Activated naive CD4-positive, alpha-beta T cell (primary cell): ENCODE measurements around the gene CLEC4G.
"Not testable (repeated sequence)": the region's sequence is repeated elsewhere in the genome, so short reads cannot be mapped to it uniquely, and the experiment has no call there.

Experiments used
- DNase-seq, 4 experiments: peaks; one replicate each; lab custom pipeline; 2025; lab: John Stamatoyannopoulos, UW

CLEC4G gene, protein sequence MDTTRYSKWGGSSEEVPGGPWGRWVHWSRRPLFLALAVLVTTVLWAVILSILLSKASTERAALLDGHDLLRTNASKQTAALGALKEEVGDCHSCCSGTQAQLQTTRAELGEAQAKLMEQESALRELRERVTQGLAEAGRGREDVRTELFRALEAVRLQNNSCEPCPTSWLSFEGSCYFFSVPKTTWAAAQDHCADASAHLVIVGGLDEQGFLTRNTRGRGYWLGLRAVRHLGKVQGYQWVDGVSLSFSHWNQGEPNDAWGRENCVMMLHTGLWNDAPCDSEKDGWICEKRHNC

DNA sequence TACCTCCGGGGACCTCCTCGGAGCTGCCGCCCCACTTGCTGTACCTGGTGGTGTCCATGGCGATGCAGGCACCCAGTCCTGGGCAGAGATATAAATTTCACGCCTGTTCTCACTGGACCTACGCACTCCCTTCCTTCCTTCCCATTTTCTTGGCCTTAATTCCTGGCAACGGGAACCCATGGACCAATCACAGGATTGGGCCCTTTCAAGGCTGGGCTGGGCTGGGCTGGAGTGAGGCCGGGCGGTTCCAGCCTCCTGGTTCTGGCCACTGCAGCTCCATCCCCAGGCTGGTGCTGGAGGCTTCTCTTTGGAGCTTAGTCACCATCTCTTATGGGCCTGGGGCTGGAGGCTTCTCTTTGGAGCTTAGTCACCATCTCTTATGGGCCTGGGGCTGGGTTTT, at the start of gene CLEC4G:
CLEC4G (minus strand) TSS at position 66 of the 400 bp plus-strand sequence; CDS start at position 58, 8 bp downstream.
- DNase-seq = no peak

DNA sequence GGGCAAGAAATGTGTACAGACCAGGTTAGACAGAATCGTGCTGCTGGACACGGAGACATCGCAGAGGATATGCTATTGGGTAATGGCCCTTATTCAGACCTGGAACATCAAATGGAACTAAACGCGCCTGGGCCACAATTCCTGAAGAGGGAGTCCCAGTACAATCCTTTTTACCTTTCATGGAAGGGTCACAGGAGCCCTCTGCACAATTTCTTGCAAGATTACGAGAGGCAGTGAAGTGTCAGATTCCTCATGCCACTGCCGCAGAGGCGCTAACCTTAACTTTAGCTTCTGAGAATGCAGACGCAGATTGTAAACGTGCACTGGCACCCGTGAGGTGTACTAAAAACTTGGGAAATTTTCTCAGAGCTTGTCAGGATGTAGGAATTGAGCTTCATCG, 49.2 kb upstream of the CLEC4G start:
- DNase-seq = no peak

DNA sequence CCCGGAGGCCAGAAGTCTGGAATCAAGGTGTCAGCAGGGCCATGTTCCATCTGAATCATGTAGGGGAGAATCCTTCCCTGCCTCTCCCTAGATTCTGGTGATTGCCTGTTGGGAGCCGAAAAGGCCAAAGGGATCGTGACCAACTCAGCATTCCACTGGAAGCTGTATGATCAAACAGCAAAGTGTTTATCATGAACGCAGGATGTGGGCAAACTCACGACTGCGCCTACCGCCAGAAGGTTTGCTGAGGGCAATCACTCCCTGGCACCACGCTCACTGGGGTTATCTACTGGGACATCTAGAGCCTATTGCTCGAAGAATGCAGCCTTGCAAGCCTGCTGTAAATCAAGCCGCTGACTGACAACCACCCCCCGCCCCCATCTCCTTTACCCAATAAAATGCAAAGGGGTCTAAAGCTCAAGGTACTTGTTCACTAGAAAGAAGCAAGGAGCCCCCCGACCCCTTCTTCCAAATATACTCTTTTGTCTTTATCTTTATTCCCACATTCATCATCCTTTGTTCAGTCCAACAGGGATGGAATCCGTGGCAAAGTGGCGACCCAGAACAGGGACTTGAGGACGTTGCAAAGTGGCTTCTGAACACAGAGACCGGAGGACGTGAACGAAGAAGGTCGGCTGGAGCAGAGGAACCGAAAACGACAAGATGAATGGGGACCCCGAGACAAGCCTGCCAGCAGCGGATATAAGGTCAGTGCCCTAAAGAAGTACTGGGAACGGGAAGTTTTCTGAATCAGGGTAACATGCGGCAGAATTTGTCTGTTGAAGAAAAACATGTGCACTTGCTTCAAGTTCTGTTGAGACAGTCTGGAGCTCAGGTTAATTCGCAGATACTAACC, 47.9 kb upstream of the CLEC4G start:
- no peak for DNase-seq

DNA sequence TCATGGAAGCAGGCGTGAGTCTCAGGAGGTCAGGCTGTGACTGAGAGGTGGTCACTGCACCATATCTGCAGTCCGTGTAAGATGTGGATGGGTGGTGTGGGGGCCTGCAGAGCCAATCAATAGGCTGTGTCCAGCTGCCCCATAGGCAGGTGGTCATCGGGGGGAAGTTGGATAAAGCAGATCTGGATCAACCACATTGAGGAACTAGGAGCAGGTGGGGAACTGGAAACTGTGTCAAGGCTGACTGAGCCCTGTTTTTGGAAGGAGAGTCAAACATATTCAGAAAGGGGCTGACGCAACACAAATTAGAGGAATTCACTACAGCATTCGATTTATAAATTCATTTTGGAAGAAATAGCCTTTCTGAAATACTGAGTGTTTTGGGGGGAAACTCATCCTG, 46.2 kb upstream of the CLEC4G start:
- DNase-seq = no peak

DNA sequence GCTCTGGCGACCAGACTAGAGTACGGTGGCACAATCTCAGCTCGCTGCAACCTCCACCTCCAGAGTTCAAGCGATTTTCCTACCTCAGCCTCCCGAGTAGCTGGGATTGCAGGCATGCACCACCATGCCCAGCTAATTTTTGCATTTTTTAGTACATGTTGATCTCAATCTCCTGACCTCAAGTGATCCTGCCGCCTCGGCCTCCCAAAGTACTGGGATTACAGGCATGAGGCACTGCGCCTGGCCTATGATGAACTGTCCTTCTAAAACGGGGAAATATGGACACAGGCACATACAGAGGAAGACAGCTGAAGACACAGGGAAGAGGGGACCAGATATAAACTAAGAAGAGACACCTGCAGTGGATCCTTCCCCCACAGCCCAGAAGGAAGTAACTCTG, 43.9 kb upstream of the CLEC4G start:
- no peak for DNase-seq

DNA sequence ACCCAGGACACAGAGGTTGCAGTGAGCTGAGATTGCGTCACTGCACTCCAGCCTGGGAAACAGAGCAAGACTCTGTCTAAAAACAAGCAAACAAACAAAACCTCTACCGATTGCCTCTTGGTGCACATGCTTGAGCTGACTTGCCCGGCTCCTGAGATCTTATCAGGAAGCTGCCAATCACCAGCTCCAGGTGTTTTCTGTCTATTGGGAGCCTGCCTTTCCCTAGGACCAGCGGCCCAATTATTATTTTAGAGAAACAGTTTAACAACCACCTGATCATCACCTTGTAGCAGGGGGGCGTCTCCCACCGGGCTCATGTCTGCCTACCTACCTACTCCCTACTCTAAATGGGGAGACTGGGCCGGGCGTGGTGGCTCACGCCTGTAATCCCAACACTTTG, 41.9 kb upstream of the CLEC4G start:
- no peak for DNase-seq

DNA sequence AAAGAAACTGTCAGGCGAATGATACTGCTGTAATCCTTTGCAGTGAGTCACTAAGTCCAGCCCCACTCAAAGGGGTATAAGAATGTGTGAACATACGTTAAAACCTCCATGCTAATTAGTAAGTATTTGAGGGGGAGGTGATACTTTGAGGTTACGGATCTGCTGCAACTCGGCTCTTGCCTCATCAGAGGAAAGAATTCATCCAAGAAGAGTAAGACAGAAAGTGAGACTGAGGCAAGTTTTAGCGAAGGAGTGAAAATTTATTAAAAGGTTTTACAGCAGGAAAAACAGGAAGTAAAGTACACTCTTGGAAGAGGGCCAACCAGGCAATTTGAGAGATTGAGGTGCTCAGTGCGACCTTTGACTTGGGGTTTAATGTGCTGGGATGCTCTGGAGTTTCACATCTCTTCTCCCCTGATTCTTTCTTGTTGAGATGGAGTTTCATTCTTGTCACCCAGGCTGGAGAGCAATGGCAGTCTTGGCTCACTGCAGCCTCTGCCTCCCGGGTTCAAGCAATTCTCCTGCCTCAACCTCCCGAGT, 40.9 kb upstream of the CLEC4G start:
- no peak for DNase-seq

DNA sequence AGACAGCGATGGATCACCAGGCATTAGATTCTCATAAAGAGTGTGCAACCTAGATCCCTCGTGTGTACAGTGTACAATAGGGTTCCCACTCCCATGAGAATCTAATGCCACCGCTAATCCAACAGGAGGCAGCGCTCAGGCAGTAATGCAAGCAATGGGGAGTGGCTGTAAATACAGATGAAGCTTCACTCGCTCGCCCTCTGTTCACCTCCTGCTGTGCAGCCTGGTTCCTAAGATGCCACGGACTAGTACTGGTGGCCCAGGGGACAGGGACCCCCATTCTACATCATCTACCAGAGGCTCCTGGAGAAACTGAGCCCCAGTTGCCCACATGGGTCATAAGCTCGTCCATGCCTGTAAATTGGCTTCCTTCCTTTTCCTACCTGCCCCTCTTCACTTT, 39.2 kb upstream of the CLEC4G start:
- DNase-seq = no peak

DNA sequence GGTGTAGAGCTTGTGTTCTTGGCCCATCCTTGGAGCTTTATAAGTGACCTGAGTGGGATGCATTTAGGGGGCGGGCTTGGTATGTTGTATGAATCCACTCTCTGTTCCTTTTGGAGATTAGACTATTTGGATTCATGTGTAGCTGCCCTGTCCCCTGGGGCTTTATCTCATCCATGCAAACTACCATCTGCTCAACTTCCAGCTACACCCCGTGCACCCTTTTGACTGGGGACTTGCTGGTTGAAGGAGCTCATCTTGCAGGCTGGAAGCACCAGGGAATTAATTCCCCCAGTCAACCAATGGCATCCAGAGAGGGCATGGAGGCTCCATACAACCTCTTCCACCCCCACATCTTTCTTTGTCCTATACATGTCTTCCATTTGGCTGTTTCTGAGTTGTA, 37.3 kb upstream of the CLEC4G start:
- DNase-seq = no peak

DNA sequence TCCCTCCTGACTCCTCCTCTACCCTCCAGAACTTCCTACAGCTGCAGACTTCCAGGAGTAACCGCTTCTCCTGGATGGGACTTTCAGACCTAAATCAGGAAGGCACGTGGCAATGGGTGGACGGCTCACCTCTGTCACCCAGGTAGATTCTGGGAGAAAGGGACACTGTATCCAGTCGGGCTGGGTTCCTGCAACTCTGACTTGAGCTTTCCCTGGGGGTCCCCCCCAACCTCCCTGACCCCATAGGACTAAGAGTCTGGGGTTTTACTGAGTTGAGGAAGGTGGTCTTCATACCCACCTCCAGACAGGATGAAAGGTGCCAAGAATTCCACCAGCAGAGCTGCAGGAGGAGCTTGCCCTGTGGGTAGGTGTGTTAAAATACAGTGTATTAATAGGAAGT, 35.6 kb upstream of the CLEC4G start:
- DNase-seq = no peak

DNA sequence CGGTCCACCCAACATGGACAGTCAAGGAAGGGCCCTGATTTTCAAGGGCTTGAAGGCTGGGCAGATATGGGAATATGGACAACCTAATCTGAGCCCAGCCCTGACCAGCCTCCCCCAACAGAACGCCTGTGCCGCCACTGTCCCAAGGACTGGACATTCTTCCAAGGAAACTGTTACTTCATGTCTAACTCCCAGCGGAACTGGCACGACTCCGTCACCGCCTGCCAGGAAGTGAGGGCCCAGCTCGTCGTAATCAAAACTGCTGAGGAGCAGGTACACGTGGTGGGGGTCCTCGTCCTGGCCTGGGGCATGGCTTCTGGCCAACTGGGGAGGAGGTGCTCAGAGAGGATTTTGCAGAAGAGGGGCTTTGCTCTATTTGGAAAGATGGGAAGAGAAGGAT, 34.6 kb upstream of the CLEC4G start:
- DNase-seq = no peak

DNA sequence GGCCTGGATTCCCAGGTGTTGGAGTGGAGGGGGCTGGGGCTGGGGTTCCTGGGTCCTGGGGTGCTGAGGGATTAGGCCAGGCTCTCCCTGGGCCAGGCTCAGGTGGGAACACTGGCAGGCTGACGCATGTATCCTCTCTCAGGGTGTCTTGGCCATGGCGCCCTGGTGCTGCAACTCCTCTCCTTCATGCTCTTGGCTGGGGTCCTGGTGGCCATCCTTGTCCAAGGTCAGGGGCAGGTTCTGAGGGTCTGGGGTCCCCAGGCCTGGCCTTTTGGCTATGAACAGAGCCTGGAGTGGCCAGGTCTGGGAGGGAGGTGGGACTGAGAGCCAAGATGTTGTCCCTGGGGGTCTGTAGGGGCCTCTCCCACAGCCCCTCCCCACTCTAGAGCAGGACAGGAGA, 33.1 kb upstream of the CLEC4G start:
- DNase-seq = not testable (repeated sequence)

DNA sequence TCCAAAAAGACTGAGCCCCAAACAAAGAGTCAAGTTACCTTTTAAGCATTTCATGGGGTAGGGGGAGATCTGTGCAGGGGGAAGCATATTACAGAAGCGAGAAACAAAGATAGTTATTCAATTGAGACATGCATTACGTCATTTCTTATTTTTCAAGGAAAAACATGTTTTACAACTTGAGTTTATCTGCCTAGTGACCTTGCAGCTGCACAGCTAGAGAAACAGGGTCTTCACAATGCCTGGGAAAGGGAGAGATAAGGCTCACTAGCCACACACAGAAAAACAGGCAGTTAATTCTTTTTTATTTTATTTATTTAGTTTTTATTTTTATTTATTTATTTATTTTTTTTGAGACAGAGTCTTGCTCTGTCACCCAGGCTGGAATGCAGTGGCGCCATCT, 32.2 kb upstream of the CLEC4G start:
- DNase-seq = not testable (repeated sequence)

DNA sequence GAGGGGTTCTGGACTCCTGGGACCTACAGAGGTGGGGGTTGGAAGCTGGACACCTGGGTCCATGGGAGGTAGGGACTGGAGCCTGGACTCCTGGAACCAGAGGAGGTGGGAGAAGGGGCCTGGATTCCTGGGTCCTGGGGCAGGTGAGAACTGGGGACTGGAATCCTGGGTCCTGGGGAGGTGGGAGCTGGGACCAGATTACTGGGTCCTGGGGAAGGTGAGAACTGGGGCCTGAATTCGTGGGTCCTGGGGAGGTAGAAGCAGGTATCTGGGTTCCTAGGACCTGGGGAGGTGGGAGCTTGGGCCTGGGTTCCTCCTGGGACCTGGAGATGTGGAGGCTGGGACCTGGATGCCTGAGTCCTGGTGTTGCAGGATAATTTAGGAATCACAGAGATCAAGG, 31.8 kb upstream of the CLEC4G start:
- DNase-seq = no peak

DNA sequence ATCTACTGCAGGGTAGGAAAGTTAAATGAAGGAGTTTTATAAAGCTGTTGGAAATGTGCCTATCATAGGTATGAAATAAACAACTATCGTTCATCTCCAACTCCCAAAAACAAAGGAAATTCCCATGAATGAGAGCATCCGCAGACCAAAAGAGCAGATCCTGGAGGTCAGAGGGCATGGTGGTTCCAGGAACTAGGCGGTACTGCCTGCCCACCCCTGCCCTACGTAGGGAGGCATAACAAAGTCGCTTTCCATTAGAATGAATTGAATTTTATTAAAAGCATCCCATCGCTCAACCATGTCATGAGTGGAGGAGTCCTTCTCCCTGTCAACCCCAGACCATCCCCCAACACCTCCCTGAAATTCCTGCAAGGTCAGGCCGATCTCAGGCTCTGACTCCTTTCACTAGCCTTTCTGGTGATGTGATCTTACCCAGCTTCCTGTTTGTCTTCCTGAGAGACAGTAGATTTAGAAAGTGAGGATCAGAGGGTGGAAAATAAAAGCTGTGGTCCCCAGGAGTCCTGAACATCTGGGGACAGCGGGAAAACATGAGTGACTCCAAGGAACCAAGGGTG, 30.9 kb upstream of the CLEC4G start, which contains the start of gene CLEC4M:
CLEC4M (plus strand) TSS at position 525 of the 575 bp plus-strand sequence; CDS start at position 549, 24 bp downstream.
- no peak for DNase-seq

DNA sequence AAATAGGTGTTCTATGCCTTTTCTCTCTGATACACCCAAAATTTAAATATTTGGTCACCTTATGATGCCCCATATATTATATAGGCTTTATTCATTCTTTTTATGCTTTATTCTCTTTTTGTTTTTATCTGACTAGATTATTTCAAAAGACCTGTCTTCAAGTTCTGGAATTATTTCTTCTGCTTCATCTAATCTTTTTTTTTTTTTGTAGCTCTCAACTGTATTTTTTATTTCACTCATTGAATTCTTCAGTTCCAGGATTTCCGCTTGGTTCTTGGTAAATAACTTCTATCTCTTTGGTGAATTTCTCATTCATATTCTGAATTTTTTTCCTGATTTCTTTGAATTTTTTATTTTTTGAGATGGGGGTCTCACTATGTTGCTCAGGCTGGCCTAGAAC, 27.2 kb upstream of the CLEC4G start:
- DNase-seq = no peak

DNA sequence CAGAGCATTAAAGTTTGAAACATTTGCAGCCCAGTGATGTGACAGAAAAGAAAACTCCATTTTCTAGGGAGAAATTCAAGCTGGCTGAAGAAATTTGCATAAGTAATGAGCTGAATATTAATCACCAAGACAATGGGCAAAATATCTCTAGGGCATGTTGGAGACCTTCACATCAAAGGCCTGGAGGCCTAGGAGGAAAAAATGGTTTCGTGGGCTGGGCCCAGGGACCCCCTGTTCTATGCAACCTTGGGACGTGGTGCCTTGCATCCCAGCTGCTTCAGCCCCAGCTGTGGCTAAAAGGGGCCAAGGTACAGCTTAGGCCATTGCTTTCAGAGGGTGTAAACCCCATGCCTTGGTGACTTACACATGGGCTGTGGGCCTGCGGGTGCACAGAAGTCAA, 25.4 kb upstream of the CLEC4G start:
- no peak for DNase-seq

DNA sequence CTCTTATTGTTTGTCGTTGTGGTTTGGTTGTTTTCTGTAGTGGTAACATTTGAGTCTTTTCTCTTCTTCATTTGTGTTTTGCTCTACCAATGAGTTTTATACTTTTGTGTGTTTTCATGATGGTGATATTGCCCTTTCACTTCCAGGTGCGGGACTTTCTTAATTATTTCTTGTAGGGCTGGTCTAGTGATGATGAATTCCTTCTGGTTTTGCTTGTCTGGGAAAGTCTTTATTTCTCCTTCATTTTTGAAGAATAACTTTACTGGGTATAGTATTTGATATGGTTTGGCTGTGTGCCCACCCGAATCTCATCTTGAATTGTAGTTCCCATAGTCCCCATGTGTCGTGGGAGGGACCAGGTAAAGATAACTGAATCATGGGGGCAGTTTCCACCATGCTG, 24.3 kb upstream of the CLEC4G start:
- no peak for DNase-seq

DNA sequence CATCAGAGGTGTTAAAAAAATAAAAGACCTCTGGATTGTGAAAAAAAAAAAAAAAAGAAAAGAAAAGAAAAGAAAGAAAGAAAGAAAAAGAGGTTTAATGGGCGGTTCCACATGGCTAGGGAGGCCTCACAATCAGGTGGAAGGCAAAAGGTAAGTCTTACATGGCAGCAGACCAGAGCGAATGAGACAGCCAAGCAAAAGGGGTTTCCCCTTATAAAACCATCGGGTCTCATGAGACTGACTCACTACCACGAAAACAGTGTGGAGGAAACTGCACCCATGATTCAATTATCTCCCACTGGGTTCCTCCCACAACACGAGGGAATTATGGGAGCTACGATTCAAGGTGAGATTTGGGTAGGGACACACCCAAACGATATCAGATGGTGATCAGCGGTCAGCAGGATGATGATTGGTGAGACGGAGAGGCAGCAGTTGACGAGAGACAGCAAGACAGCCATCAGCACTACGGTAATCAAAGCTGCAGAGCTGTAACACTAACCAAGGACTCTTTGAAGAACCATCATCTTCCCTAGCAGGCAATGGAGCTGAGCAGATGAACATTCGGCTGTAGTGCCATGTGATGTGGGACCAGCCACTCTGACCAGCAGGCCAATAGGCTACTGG, 19.4 kb upstream of the CLEC4G start:
- DNase-seq = no peak

DNA sequence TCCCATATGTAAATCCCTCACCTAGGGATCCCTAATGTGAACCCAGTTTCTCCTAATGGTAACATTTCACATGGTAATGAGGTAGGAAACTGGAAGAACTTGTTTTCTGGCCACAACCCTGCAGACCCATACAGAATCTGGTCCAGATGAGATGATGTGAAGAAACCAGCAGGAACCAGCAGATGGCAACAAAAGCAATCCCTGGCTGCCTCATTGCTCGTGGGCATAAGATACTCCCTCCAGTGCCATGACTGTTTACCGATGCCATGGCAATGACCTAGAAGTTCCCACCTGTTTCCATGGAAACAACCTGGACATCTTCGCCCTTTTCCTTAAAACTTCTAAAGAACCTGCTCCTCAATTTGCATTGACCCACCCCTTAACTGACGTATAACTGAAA, 16.8 kb upstream of the CLEC4G start:
- DNase-seq = no peak

DNA sequence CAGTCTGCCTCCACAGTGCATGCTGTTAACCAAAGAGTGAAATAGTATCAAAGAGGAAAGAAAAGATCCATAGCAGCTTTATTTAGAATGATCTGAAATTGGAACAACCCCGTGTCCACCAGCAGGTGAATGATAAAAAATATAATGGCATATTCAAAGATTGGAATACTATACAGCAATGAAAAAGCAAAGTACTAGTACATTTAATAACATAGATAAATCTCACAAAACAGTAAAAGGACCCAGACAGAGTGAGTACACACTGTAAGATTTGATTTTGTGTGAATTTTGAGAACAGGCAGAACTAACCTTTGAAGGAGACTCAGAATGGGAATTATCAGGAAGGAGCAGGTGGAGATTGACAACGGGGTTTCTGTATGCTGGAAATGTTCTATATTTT, 16.3 kb upstream of the CLEC4G start:
- no peak for DNase-seq
